Mesendoderm (in vitro differentiated cells): ENCODE results near the gene PLXND1.
A peak's percentile ranks its signal among the peaks of the same experiment; 100 is the strongest.

Source experiments
- DNase-seq: peaks from one replicate; pipeline ENCODE4 v3.0.0; 2013
- H2AK5ac ChIP-seq: 2 replicates; pipeline ENCODE4 v1.6.1; 2013; ENCODE audit warnings: low read length, inconsistent platforms
- H2BK120ac ChIP-seq: 2 replicates; pipeline ENCODE4 v1.6.1; 2013; ENCODE audit warnings: low read depth, mild to moderate bottlenecking, low read length, moderate library complexity, mixed read lengths
- H2BK15ac ChIP-seq: replicated peaks from 2 replicates; pipeline ENCODE4 v1.6.1; 2013; ENCODE audit warnings: low read depth, mild to moderate bottlenecking, moderate library complexity
- H2BK5ac ChIP-seq: 2 replicates; pipeline ENCODE4 v1.6.1; 2013; ENCODE audit warnings: low read length, inconsistent platforms
- H3K18ac ChIP-seq: 2 replicates; pipeline ENCODE4 v1.6.1; 2013; ENCODE audit warnings: mild to moderate bottlenecking, low read length, mixed read lengths
- H3K23ac ChIP-seq: one replicate; pipeline ENCODE4 v1.6.1; 2013; ENCODE audit warnings: low read length
- H3K27ac ChIP-seq: 2 replicates; pipeline ENCODE4 v1.5.1; 2013; ENCODE audit warnings: low read depth, mild to moderate bottlenecking, inconsistent platforms, low read length, moderate library complexity
- H3K27me3 ChIP-seq: 2 replicates; pipeline ENCODE4 v1.6.1; 2013; ENCODE audit warnings: low read length, control low read depth, mild to moderate bottlenecking, inconsistent platforms; ENCODE audit not compliant: insufficient read depth, poor library complexity
- H3K36me3 ChIP-seq: 2 replicates; pipeline ENCODE4 v1.6.1; 2013; ENCODE audit warnings: low read length, inconsistent platforms; ENCODE audit not compliant: control insufficient read depth, insufficient read depth
- H3K4ac ChIP-seq: one replicate; pipeline ENCODE4 v1.6.1; 2013; ENCODE audit warnings: low read depth, mild to moderate bottlenecking, low read length, moderate library complexity
- H3K4me1 ChIP-seq: 2 replicates; pipeline ENCODE4 v1.6.1; 2013; ENCODE audit warnings: low read depth, low read length, inconsistent platforms; ENCODE audit not compliant: control insufficient read depth
- H3K4me2 ChIP-seq: 2 replicates; pipeline ENCODE4 v1.6.1; 2013; ENCODE audit warnings: low read length
- H3K4me3 ChIP-seq: 2 replicates; pipeline ENCODE4 v1.5.1; 2013; ENCODE audit warnings: mild to moderate bottlenecking, low read length
- H3K56ac ChIP-seq: one replicate; pipeline ENCODE4 v1.6.1; 2013; ENCODE audit warnings: low read length
- H3K79me1 ChIP-seq: 2 replicates; pipeline ENCODE4 v1.6.1; 2013; ENCODE audit warnings: low read length, inconsistent platforms
- H3K79me2 ChIP-seq: 2 replicates; pipeline ENCODE4 v1.6.1; 2013; ENCODE audit warnings: mild to moderate bottlenecking, low read length; ENCODE audit not compliant: control insufficient read depth, insufficient read depth
- H3K9ac ChIP-seq: 2 replicates; pipeline ENCODE4 v1.6.1; 2013; ENCODE audit warnings: low read length, inconsistent platforms
- H4K5ac ChIP-seq: one replicate; pipeline ENCODE4 v1.6.1; 2013; ENCODE audit warnings: low read length
- H4K8ac ChIP-seq: one replicate; pipeline ENCODE4 v1.6.1; 2013; ENCODE audit warnings: low read depth, mild to moderate bottlenecking, control low read depth, low read length, moderate library complexity
- WGBS: extraction: QIAGEN DNeasy Blood & Tissue Kit; methylation state at CpG from one replicate; pipeline ENCODE4 v1.1.7; 2013; ENCODE audit warnings: low lambda C conversion rate, missing lambda C conversion rate; ENCODE audit not compliant: insufficient coverage; ENCODE audit errors: extremely low coverage; 5-methylcytosine and 5-hydroxymethylcytosine counted together

PLXND1 gene

GRCh38 chr3:129615751-129616281 is 9.3 kb upstream of the PLXND1 start:
- no peak overlapping the region for H3K27ac ChIP-seq
- no peak overlapping the region for H4K8ac ChIP-seq
- no peak overlapping the region for H3K4me3 ChIP-seq
- H3K27me3 ChIP-seq = no peaks in the 10 kb centered on the region
- DNase-seq = no peak
- no peak overlapping the region for H3K9ac ChIP-seq
- peaks cover 5% of the 10 kb centered on the region for H3K4me1 ChIP-seq
- H3K36me3 ChIP-seq = no peaks in the 10 kb centered on the region
- H3K79me1 ChIP-seq = no peaks in the 10 kb centered on the region
- H3K18ac ChIP-seq = no peak overlapping the region
- H3K23ac ChIP-seq = no peak overlapping the region
- no peak overlapping the region for H3K4me2 ChIP-seq
- WGBS = no CpG with 5 or more reads among the region's 8 CpGs
- no peak overlapping the region for H3K4ac ChIP-seq
- H2BK5ac ChIP-seq = no peak overlapping the region
- H3K79me2 ChIP-seq = no peaks in the 10 kb centered on the region
- H3K56ac ChIP-seq = no peak overlapping the region
- H4K5ac ChIP-seq = no peak overlapping the region
- H2BK120ac ChIP-seq = no peak overlapping the region
- no peak overlapping the region for H2BK15ac ChIP-seq
- H2AK5ac ChIP-seq = no peak overlapping the region

DNA sequence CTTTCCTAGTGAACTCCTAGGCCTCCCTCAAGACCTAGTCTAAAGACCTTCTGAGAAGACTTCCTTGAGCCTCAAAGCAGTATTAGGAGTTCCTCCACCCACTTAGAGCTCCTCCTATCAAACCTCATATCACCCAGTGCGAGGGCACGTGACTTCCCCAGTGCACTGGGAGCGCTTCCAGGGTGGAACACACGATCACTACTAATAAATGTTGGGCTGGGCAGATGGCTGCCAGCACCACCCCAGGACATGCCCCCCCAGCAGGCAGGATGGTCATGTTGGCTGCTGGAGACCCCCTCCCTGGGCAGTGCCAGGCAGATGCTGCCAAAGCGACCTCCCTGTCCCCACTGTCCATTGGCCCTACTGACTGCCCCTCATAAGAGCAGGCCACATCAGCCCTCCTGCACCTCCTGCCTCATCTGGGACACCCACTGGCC is 8.5 kb upstream of the PLXND1 start:
- Histone ChIP-seq H3K56ac (no peak overlapping the region), H3K18ac (no peak overlapping the region), H2BK120ac (no peak overlapping the region), H4K5ac (no peak overlapping the region), H2AK5ac (no peak overlapping the region), H3K4me3 (no peak overlapping the region), H3K4ac (no peak overlapping the region), H2BK5ac (no peak overlapping the region), H2BK15ac (no peak overlapping the region), H3K36me3 (no peaks in the 10 kb centered on the region), H3K4me1 (peaks cover 8% of the 10 kb centered on the region), H4K8ac (no peak overlapping the region), H3K27ac (no peak overlapping the region), H3K79me1 (no peaks in the 10 kb centered on the region), H3K27me3 (no peaks in the 10 kb centered on the region), H3K79me2 (no peaks in the 10 kb centered on the region), H3K9ac (no peak overlapping the region), H3K4me2 (no peak overlapping the region), H3K23ac (no peak overlapping the region)
- no peak for DNase-seq
- no CpG with 5 or more reads among the region's 5 CpGs for WGBS

DNA sequence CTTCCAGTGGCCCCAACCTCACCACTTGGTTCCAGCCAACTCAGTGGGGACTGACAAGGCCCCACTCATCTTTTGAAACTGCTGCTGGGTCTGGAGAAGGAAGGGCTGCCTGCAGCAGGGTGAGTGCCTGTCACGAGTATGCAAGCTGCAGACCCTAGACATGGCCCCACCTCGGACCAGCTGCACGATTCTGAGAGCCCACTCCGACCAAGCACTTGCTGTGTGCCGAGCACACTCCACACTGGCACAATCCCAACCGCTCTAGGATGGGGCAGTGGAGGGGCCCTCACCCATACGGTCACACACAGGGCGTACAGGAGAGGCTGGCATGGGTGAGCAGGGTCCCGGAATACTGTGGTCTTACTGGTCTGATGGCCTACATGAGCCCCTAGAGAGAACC is 8.0 kb upstream of the PLXND1 start:
- H3K56ac ChIP-seq = peak overlapping the region; percentile 13
- H3K79me1 ChIP-seq = no peaks in the 10 kb centered on the region
- no peak overlapping the region for H4K5ac ChIP-seq
- no peak overlapping the region for H3K23ac ChIP-seq
- no peak overlapping the region for H3K4me2 ChIP-seq
- no peaks in the 10 kb centered on the region for H3K79me2 ChIP-seq
- no peaks in the 10 kb centered on the region for H3K27me3 ChIP-seq
- H3K9ac ChIP-seq = no peak overlapping the region
- H3K4me3 ChIP-seq = no peak overlapping the region
- peaks cover 8% of the 10 kb centered on the region for H3K4me1 ChIP-seq
- H2BK120ac ChIP-seq = no peak overlapping the region
- no peak overlapping the region for H3K18ac ChIP-seq
- WGBS = no CpG with 5 or more reads among the region's 9 CpGs
- no peak overlapping the region for H3K4ac ChIP-seq
- H3K36me3 ChIP-seq = no peaks in the 10 kb centered on the region
- H2BK15ac ChIP-seq = no peak overlapping the region
- no peak for DNase-seq
- H3K27ac ChIP-seq = no peak overlapping the region
- H4K8ac ChIP-seq = no peak overlapping the region
- no peak overlapping the region for H2BK5ac ChIP-seq
- no peak overlapping the region for H2AK5ac ChIP-seq

- DNase-seq = no peak
- Histone ChIP-seq H3K36me3 (no peaks in the 10 kb centered on the region), H3K4me1 (peaks cover 8% of the 10 kb centered on the region), H3K79me1 (no peaks in the 10 kb centered on the region), H3K56ac (peak overlapping the region; percentile 51), H2BK5ac (no peak overlapping the region), H3K4me3 (no peak overlapping the region), H2BK120ac (no peak overlapping the region), H3K4me2 (no peak overlapping the region), H2AK5ac (no peak overlapping the region), H3K18ac (no peak overlapping the region), H2BK15ac (no peak overlapping the region), H3K23ac (no peak overlapping the region), H4K8ac (no peak overlapping the region), H3K4ac (no peak overlapping the region), H4K5ac (no peak overlapping the region), H3K27me3 (no peaks in the 10 kb centered on the region), H3K9ac (no peak overlapping the region), H3K27ac (no peak overlapping the region), H3K79me2 (no peaks in the 10 kb centered on the region)
- WGBS = no CpG with 5 or more reads among the region's 3 CpGs
These were observed 6.9 kb upstream of the PLXND1 start for GRCh38 chr3:129613367-129613740.

GRCh38 chr3:129612534-129613366 is 6.3 kb upstream of the PLXND1 start:
- Histone ChIP-seq H3K27ac (peak overlapping the region; percentile 81), H3K79me1 (no peaks in the 10 kb centered on the region)

More at GRCh38 chr3:129612534-129613366, 6.3 kb upstream of the PLXND1 start:
- H2BK5ac ChIP-seq = peak overlapping the region; percentile 59
- H3K79me2 ChIP-seq = no peaks in the 10 kb centered on the region
- H3K56ac ChIP-seq = peak overlapping the region; percentile 51
- no peak overlapping the region for H4K5ac ChIP-seq
- no peak overlapping the region for H3K4ac ChIP-seq
- WGBS = no CpG with 5 or more reads among the region's 16 CpGs
- H3K9ac ChIP-seq = peak overlapping the region; percentile 6
- no peak overlapping the region for H3K4me2 ChIP-seq
- peak overlapping the region; percentile 77 for H2AK5ac ChIP-seq
- H2BK15ac ChIP-seq = no peak overlapping the region
- H2BK120ac ChIP-seq = no peak overlapping the region
- H3K23ac ChIP-seq = no peak overlapping the region
- no peaks in the 10 kb centered on the region for H3K27me3 ChIP-seq
- H3K4me3 ChIP-seq = no peak overlapping the region
- H4K8ac ChIP-seq = no peak overlapping the region
- peak overlapping the region; percentile 34 for H3K18ac ChIP-seq
- DNase-seq = peak; percentile 78
- H3K4me1 ChIP-seq = peaks cover 13% of the 10 kb centered on the region
- no peaks in the 10 kb centered on the region for H3K36me3 ChIP-seq
